Measurements from ENCODE around the gene ZNF432. TPM values are rescaled to one million over a fixed set of nuclear protein-coding genes. Genes with fewer than 3 reads are reported as not detected.
"Not testable (repeated sequence)": the region's sequence is repeated elsewhere in the genome, so short reads cannot be mapped to it uniquely, and the experiment has no call there.

ZNF432 gene
- total RNA-seq: 10 to 100 TPM; 19.7 to 33.7 (median 32.4) TPM
- 27.5 TPM for total RNA-seq (2013)

GRCh38 chr19:52048555-52049501 is at the start of gene ZNF432:
Gene ZNF432 (minus strand): TSS chr19:52048838. CDS start chr19:52046868, 1,970 bp downstream.
- H3K4me3 ChIP-seq (ENCODE audit: low read length): peak within 1 kb of the TSS; percentile 77
- H3K27me3 Mint-ChIP-seq (ENCODE audit: low read depth in 2 of 2): no peaks in the 10 kb centered on the region

DNA sequence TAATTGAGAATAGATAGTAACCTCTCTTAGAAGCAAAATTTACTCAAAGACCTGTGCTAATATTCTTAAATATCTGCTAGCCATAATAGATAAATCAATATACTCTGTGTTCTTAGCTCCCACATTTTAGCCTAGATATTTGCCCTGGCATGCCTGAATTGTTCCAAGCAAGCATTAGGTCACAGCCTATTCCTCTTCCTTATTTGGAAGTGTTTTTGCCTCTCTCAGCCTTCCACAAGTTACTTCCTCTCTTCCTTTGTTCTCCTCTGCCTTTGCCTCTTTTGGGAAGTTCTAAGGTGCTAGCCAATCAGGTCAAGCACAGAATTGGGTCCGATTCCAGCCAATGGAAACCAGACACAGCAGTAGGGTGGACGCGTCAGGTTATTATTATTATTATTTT is 47.8 kb upstream of the ZNF432 start:
- not testable (repeated sequence) for H3K4me3 ChIP-seq (ENCODE audit: low read length); ATAC-seq; H3K9me3 Mint-ChIP-seq; H3K27me3 ChIP-seq (ENCODE audit: control insufficient read depth, insufficient read depth, low read length); H3K36me3 ChIP-seq (ENCODE audit: control insufficient read depth, insufficient read depth, low read length); H3K27me3 Mint-ChIP-seq (ENCODE audit: low read depth in 2 of 2); DNase-seq; H3K27ac ChIP-seq (ENCODE audit: low read length)
- H3K36me3 Mint-ChIP-seq: peaks cover 15% of the 10 kb centered on the region
- 100% methylated on average over 3 of the region's 3 CpGs for WGBS (ENCODE audit: insufficient coverage)
- Histone ChIP-seq H3K9me3 (ENCODE audit: control insufficient read depth, insufficient read depth, low read length) (peaks cover 22% of the 10 kb centered on the region), H3K4me1 (ENCODE audit: control insufficient read depth, insufficient read depth, low read length) (peaks cover 17% of the 10 kb centered on the region)
- H3K4me1 Mint-ChIP-seq: peaks cover 39 to 40% of the 10 kb centered on the region in 2 donors
- intact Hi-C loops (cut with micrococcal nuclease): loop anchor here (5.0 kb wide), 1 partner anchor 41 kb away; the partner anchor contains the start of gene ZNF616
- peak overlapping the region; percentile 91 to 94 for H3K27ac Mint-ChIP-seq
- peak overlapping the region; percentile 99 for H3K4me3 Mint-ChIP-seq

More at GRCh38 chr19:52048555-52049501, at the start of gene ZNF432:
- Histone ChIP-seq H3K36me3 (ENCODE audit: control insufficient read depth, insufficient read depth, low read length) (peaks cover 14% of the 10 kb centered on the region), H3K4me1 (ENCODE audit: control insufficient read depth, insufficient read depth, low read length) (peaks cover 5% of the 10 kb centered on the region), H3K27me3 (ENCODE audit: control insufficient read depth, insufficient read depth, low read length) (no peaks in the 10 kb centered on the region), H3K27ac (ENCODE audit: low read length) (peak within 1 kb of the TSS; percentile 84), H3K9me3 (ENCODE audit: control insufficient read depth, insufficient read depth, low read length) (peaks cover 7% of the 10 kb centered on the region)
- peaks cover 33% of the 10 kb centered on the region for H3K36me3 Mint-ChIP-seq
- H3K27ac Mint-ChIP-seq: peak within 1 kb of the TSS; percentile 99 to 100
- whole genome bisulfite sequencing (ENCODE audit: insufficient coverage): under 1% methylated on average over 58 of the region's 60 CpGs
- ATAC-seq: peak; percentile 84 to 94 (median 88)
- peak; percentile 84 to 90 for DNase-seq
- peaks cover 26 to 32% of the 10 kb centered on the region in 2 donors for H3K4me1 Mint-ChIP-seq
- no peak for TF ChIP-seq CTCF (IDR thresholded peaks at IDR 0.05)
- intact Hi-C loops (cut with micrococcal nuclease): loop anchor here (1.0 to 2.0 kb wide), 5 partner anchors 21 to 140 kb away; partner anchors contain the start of genes ZNF350, ZNF613, ZNF614 and ZNF615
- peak within 1 kb of the TSS; percentile 98 for H3K4me3 Mint-ChIP-seq
- peaks cover 5 to 16% of the 10 kb centered on the region in 2 donors for H3K9me3 Mint-ChIP-seq

GRCh38 chr19:52095172-52096014 is 46.8 kb upstream of the ZNF432 start, which contains the start of gene ZNF841:
Gene ZNF841 (minus strand): TSS chr19:52095765. CDS start chr19:52084801, 10,964 bp downstream.
- intact Hi-C loops (cut with micrococcal nuclease): loop anchor here (5.0 kb wide), 1 partner anchor 42 kb away; the partner anchor contains the start of gene ZNF616
- H3K4me3 Mint-ChIP-seq: peak within 1 kb of the TSS; percentile 99
- DNase-seq: peak; percentile 84 to 86
- TF ChIP-seq CTCF (IDR thresholded peaks at IDR 0.05): no peak
- H3K4me1 ChIP-seq (ENCODE audit: control insufficient read depth, insufficient read depth, low read length): peaks cover 17% of the 10 kb centered on the region
- H3K4me1 Mint-ChIP-seq: peaks cover 49% of the 10 kb centered on the region in 2 donors
- H3K27ac ChIP-seq (ENCODE audit: low read length): peak within 1 kb of the TSS; percentile 77
- H3K27me3 ChIP-seq (ENCODE audit: control insufficient read depth, insufficient read depth, low read length): no peaks in the 10 kb centered on the region
- peak within 1 kb of the TSS; percentile 98 for H3K4me3 ChIP-seq (ENCODE audit: low read length)
- H3K27ac Mint-ChIP-seq: peak within 1 kb of the TSS; percentile 91 to 94
- H3K27me3 Mint-ChIP-seq (ENCODE audit: low read depth in 2 of 2): no peaks in the 10 kb centered on the region
- peaks cover 0 to 12% of the 10 kb centered on the region in 2 donors for H3K9me3 Mint-ChIP-seq
- peaks cover 11% of the 10 kb centered on the region for H3K36me3 ChIP-seq (ENCODE audit: control insufficient read depth, insufficient read depth, low read length)
- ATAC-seq: peak; percentile 94 to 97 (median 97)
- peaks cover 23% of the 10 kb centered on the region for H3K9me3 ChIP-seq (ENCODE audit: control insufficient read depth, insufficient read depth, low read length)
- peaks cover 25% of the 10 kb centered on the region for H3K36me3 Mint-ChIP-seq
- 2% methylated on average over 59 of the region's 59 CpGs for WGBS (ENCODE audit: insufficient coverage)
